Neural cell (in vitro differentiated cells): ENCODE measurements around the gene OR4F6. TPM values are rescaled to one million over a fixed set of nuclear protein-coding genes. Genes with fewer than 3 reads are reported as not detected.
"Not testable (repeated sequence)": the region's sequence is repeated elsewhere in the genome, so short reads cannot be mapped to it uniquely, and the experiment has no call there.

Source experiments
- H2AFZ ChIP-seq: fragments of 200-600, 300-800 bp; sonication (generic), shearing (Covaris generic); 2 replicates; pipeline ENCODE4 v1.6.0; 2014; ENCODE audit warnings: low read depth, mild to moderate bottlenecking, antibody characterized with exemption, low read length, moderate library complexity
- H3F3A ChIP-seq: fragments of 200-600 bp; shearing (Covaris generic); 2 replicates; pipeline ENCODE4 v1.6.1; 2016; ENCODE audit warnings: mild to moderate bottlenecking, moderate library complexity, mixed read lengths, antibody characterized with exemption, low read length; ENCODE audit not compliant: insufficient read depth, poor library complexity, severe bottlenecking
- H3K27ac ChIP-seq: fragments of 200-600, 300-800 bp; sonication (generic), shearing (Covaris generic); 2 replicates; pipeline ENCODE4 v1.5.1; 2014; ENCODE audit warnings: mild to moderate bottlenecking, low read length, moderate library complexity
- H3K27me3 ChIP-seq: fragments of 300-800, 200-600 bp; sonication (generic), shearing (Covaris generic); 2 replicates; pipeline ENCODE4 v1.6.0; 2014; ENCODE audit warnings: mild to moderate bottlenecking, low read depth, low read length, moderate library complexity; ENCODE audit not compliant: insufficient read depth
- H3K36me3 ChIP-seq: fragments of 300-800, 200-600 bp; sonication (generic), shearing (Covaris generic); 2 replicates; pipeline ENCODE4 v1.5.1; 2014; ENCODE audit warnings: mild to moderate bottlenecking, antibody characterized with exemption, low read length, moderate library complexity; ENCODE audit not compliant: insufficient read depth
- H3K4me2 ChIP-seq: fragments of 300-800, 200-600 bp; sonication (generic), shearing (Covaris generic); 2 replicates; pipeline ENCODE4 v1.6.0; 2014; ENCODE audit warnings: mild to moderate bottlenecking, low read length
- H3K4me3 ChIP-seq: fragments of 300-800, 200-600 bp; sonication (generic), shearing (Covaris generic); 2 replicates; pipeline ENCODE4 v1.5.1; 2014; ENCODE audit warnings: mild to moderate bottlenecking, low read length, moderate library complexity
- H3K79me2 ChIP-seq: fragments of 200-600 bp; shearing (Covaris generic); replicated peaks from 2 replicates; pipeline ENCODE4 v1.6.0; 2014; ENCODE audit warnings: mild to moderate bottlenecking, low read length, moderate library complexity; ENCODE audit not compliant: insufficient read depth
- H3K9ac ChIP-seq: fragments of 300-800, 200-600 bp; sonication (generic), shearing (Covaris generic); 2 replicates; pipeline ENCODE4 v1.6.1; 2016; ENCODE audit warnings: mild to moderate bottlenecking, low read length, mixed read lengths
- H3K9me2 ChIP-seq: fragments of 200-600 bp; shearing (Covaris generic); 2 replicates; pipeline ENCODE4 v1.6.1; 2016; ENCODE audit warnings: mild to moderate bottlenecking, low read length, mixed read lengths; ENCODE audit not compliant: insufficient read depth
- H3K9me3 ChIP-seq: fragments of 200-600, 300-800 bp; sonication (generic), shearing (Covaris generic); 2 replicates; pipeline ENCODE4 v1.6.1; 2016; ENCODE audit warnings: mild to moderate bottlenecking, mixed run types, low read length, moderate library complexity, mixed read lengths
- H4K20me1 ChIP-seq: fragments of 200-600 bp; shearing (Covaris generic); 2 replicates; pipeline ENCODE4 v1.6.1; 2016; ENCODE audit warnings: mild to moderate bottlenecking, mixed run types; ENCODE audit not compliant: insufficient read depth
- EP300 ChIP-seq: fragments of 450-650 bp; conservative IDR thresholded peaks from 2 replicates; pipeline ENCODE4 v1.6.1; 2014; ENCODE audit warnings: antibody characterized with exemption, mild to moderate bottlenecking, moderate library complexity; ENCODE audit not compliant: poor library complexity, severe bottlenecking
- EZH2 ChIP-seq: fragments of 200-600, 300-800 bp; shearing (Covaris generic), sonication (generic); IDR thresholded peaks from 2 replicates; pipeline ENCODE4 v1.6.1; 2014; ENCODE audit warnings: antibody characterized with exemption, low read length, borderline replicate concordance, mild to moderate bottlenecking; ENCODE audit not compliant: insufficient read depth, poor library complexity, severe bottlenecking
- POLR2AphosphoS5 ChIP-seq: IDR thresholded peaks from 2 replicates; pipeline ENCODE4 v1.6.1; 2012
- REST ChIP-seq: IDR thresholded peaks from 2 replicates; pipeline ENCODE4 v1.6.1; 2012; ENCODE audit warnings: borderline replicate concordance
- SMC3 ChIP-seq: fragments of 450-650 bp; conservative IDR thresholded peaks from 2 replicates; pipeline ENCODE4 v1.6.1; 2014; ENCODE audit warnings: antibody characterized with exemption, mild to moderate bottlenecking, moderate library complexity; ENCODE audit not compliant: poor library complexity
- TAF1 ChIP-seq: IDR thresholded peaks from 2 replicates; pipeline ENCODE4 v1.6.1; 2012; ENCODE audit warnings: low read depth
- polyA plus RNA-seq: library from polyadenylated mRNA; depleted of rRNA; stranded (reverse); fragments of >200 nt; gene quantifications from 2 replicates; pipeline ENCODE4 v1.2.3, GENCODE V29; 2014
- TF ChIP-seq, protein P1 (sequence below): fragments of 450-650 bp; IDR thresholded peaks from 2 replicates; pipeline ENCODE4 v1.5.1; 2014; ENCODE audit warnings: antibody characterized with exemption, mild to moderate bottlenecking, moderate library complexity; ENCODE audit not compliant: poor library complexity, severe bottlenecking

OR4F6 gene
- polyA plus RNA-seq, 1 donor from 2014 or later: not detected

DNA sequence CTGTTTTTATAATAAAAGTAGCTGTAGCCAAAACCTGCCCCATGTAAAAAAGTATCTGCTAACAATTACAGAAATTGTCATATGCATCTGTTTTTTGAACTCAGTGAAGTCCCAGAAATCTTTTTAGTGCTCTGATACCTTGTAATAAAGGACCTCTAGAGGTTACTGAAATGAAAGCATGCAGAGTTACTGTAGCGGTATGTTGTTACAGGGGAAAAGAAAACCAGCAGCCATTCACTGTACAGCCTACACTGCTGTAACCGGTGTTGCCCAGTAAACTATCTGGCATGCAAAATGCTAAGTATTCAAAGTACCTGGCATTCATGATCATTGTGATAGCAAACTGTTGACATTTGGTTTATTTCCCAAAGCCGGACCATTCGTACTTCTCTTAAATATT is 12.6 kb upstream of the OR4F6 start:
- H3K9ac ChIP-seq, H3K27me3 ChIP-seq, H3K27ac ChIP-seq, H3K9me3 ChIP-seq, H3K36me3 ChIP-seq, H3K4me2 ChIP-seq, H2AFZ ChIP-seq, H3K9me2 ChIP-seq, H3K4me3 ChIP-seq, H4K20me1 ChIP-seq, H3F3A ChIP-seq, H3K79me2 ChIP-seq: not testable (repeated sequence)

- not testable (repeated sequence) for H3K27me3 ChIP-seq, H3K4me2 ChIP-seq, H3K79me2 ChIP-seq, H2AFZ ChIP-seq, H3K27ac ChIP-seq, H3K36me3 ChIP-seq, H3K4me3 ChIP-seq, H3K9me3 ChIP-seq, H3K9me2 ChIP-seq, H4K20me1 ChIP-seq, H3F3A ChIP-seq, H3K9ac ChIP-seq
These were observed 9.3 kb upstream of the OR4F6 start for GRCh38 chr15:101793981-101794380.

DNA sequence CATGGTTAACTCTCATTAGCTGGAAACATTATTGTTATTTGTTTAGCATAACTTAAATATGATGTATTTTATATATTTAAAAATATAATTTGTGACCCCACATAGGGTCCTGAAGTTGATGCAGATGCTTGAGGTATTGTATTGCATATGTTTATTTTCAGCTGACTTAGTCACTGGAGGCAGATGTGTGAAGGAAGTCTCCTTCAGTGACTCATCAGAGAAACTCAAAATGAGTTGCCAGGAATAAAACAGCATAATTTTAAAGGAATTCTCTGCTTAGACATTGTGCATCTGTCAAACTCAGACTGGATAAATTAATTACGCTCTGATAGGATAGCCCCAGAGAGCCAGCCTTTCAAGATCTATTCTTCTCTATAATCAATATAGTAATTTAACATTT is 7.9 kb upstream of the OR4F6 start:
- no peak overlapping the region for H2AFZ ChIP-seq
- H3F3A ChIP-seq: no peaks in the 10 kb centered on the region

DNA sequence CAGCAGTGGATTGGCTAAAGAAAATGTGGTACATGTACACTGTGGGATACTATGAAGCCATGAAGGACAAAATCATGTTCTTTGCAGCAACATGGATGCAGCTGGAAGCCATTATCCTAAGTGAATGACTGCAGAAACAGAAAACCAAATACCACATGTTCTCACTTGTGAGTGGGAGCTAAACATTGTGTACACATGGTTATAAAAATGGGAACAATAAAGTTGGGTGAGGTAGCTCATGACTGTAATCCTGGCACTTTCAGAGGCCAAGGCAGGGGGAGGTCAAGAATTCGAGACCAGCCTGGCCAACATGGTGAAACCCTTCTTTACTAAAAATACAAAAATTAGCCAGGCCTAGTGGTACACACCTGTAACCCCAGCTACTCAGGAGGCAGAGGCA is 3.6 kb upstream of the OR4F6 start:
- H3K9me3 ChIP-seq: no peaks in the 10 kb centered on the region
- no peak for TF ChIP-seq EP300
- no peak for TF ChIP-seq TAF1
- no peak for TF ChIP-seq REST
- no peak for TF ChIP-seq EZH2
- TF ChIP-seq, protein P1, sequence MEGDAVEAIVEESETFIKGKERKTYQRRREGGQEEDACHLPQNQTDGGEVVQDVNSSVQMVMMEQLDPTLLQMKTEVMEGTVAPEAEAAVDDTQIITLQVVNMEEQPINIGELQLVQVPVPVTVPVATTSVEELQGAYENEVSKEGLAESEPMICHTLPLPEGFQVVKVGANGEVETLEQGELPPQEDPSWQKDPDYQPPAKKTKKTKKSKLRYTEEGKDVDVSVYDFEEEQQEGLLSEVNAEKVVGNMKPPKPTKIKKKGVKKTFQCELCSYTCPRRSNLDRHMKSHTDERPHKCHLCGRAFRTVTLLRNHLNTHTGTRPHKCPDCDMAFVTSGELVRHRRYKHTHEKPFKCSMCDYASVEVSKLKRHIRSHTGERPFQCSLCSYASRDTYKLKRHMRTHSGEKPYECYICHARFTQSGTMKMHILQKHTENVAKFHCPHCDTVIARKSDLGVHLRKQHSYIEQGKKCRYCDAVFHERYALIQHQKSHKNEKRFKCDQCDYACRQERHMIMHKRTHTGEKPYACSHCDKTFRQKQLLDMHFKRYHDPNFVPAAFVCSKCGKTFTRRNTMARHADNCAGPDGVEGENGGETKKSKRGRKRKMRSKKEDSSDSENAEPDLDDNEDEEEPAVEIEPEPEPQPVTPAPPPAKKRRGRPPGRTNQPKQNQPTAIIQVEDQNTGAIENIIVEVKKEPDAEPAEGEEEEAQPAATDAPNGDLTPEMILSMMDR: no peak
- no peak for TF ChIP-seq POLR2AphosphoS5
- TF ChIP-seq SMC3: no peak
- no peak overlapping the region for H3K4me3 ChIP-seq
- no peaks in the 10 kb centered on the region for H3K9me2 ChIP-seq
- no peaks in the 10 kb centered on the region for H3K27me3 ChIP-seq
- H3F3A ChIP-seq: no peaks in the 10 kb centered on the region
- no peak overlapping the region for H3K4me2 ChIP-seq
- no peak overlapping the region for H2AFZ ChIP-seq
- no peaks in the 10 kb centered on the region for H4K20me1 ChIP-seq
- H3K79me2 ChIP-seq: no peaks in the 10 kb centered on the region
- H3K9ac ChIP-seq: no peak overlapping the region
- H3K27ac ChIP-seq: no peak overlapping the region
- H3K36me3 ChIP-seq: no peaks in the 10 kb centered on the region

More for the DNA sequence above, 7.9 kb upstream of the OR4F6 start:
- no peaks in the 10 kb centered on the region for H4K20me1 ChIP-seq
- no peak overlapping the region for H3K9ac ChIP-seq
- no peak overlapping the region for H3K27ac ChIP-seq
- no peak overlapping the region for H3K4me2 ChIP-seq
- no peaks in the 10 kb centered on the region for H3K9me3 ChIP-seq
- no peak overlapping the region for H3K4me3 ChIP-seq
- H3K9me2 ChIP-seq: no peaks in the 10 kb centered on the region
- no peaks in the 10 kb centered on the region for H3K36me3 ChIP-seq
- H3K79me2 ChIP-seq: no peaks in the 10 kb centered on the region
- no peak for TF ChIP-seq SMC3
- H3K27me3 ChIP-seq: no peaks in the 10 kb centered on the region
